H9 (cell line): Measurements from ENCODE around the gene TEKT3. TPM values are rescaled to one million over a fixed set of nuclear protein-coding genes. Genes with fewer than 3 reads are reported as not detected.

Experiments used
- DNase-seq: peaks from one replicate; pipeline ENCODE4 v3.0.0-alpha.2; 2017
- H2AFZ ChIP-seq: one replicate; pipeline ENCODE4 v1.6.1; 2013; ENCODE audit warnings: mild to moderate bottlenecking, low read length, control low read depth, moderate library complexity
- H2AK5ac ChIP-seq: 2 replicates; pipeline ENCODE4 v1.6.1; 2013; ENCODE audit warnings: low read length, control low read depth, mixed read lengths; ENCODE audit not compliant: insufficient read length
- H2BK120ac ChIP-seq: one replicate; pipeline ENCODE4 v1.6.1; 2013; ENCODE audit warnings: low read depth, mild to moderate bottlenecking, low read length, control low read depth, inconsistent platforms; ENCODE audit not compliant: poor library complexity, severe bottlenecking
- H2BK12ac ChIP-seq: 2 replicates; pipeline ENCODE4 v1.6.1; 2013; ENCODE audit warnings: low read length, control low read depth, mixed read lengths, low read depth; ENCODE audit not compliant: insufficient read length
- H2BK15ac ChIP-seq: 2 replicates; pipeline ENCODE4 v1.6.1; 2013; ENCODE audit warnings: low read depth, low read length, control low read depth
- H2BK20ac ChIP-seq: one replicate; pipeline ENCODE4 v1.6.1; 2013; ENCODE audit warnings: low read depth, mild to moderate bottlenecking, low read length, control low read depth, inconsistent platforms; ENCODE audit not compliant: poor library complexity, severe bottlenecking
- H2BK5ac ChIP-seq: 2 replicates; pipeline ENCODE4 v1.6.1; 2013; ENCODE audit warnings: low read length, control low read depth, mixed read lengths; ENCODE audit not compliant: insufficient read length
- H3K14ac ChIP-seq: 2 replicates; pipeline ENCODE4 v1.6.1; 2013; ENCODE audit warnings: low read length, control low read depth; ENCODE audit not compliant: insufficient read depth
- H3K18ac ChIP-seq: 2 replicates; pipeline ENCODE4 v1.6.1; 2013; ENCODE audit warnings: low read depth, mild to moderate bottlenecking, mixed read lengths, low read length, control low read depth; ENCODE audit not compliant: insufficient read length
- H3K23ac ChIP-seq: 2 replicates; pipeline ENCODE4 v1.6.1; 2013; ENCODE audit warnings: low read length, control low read depth, mixed read lengths, low read depth; ENCODE audit not compliant: insufficient read length
- H3K23me2 ChIP-seq: 2 replicates; pipeline ENCODE4 v1.6.1; 2013; ENCODE audit warnings: low read depth, mild to moderate bottlenecking, mixed read lengths, low read length, control low read depth; ENCODE audit not compliant: insufficient read length, poor library complexity, severe bottlenecking
- H3K27ac ChIP-seq: 2 replicates; pipeline ENCODE4 v1.5.1; 2013; ENCODE audit warnings: low read length, control low read depth, mixed read lengths, low read depth; ENCODE audit not compliant: insufficient read length
- H3K27me3 ChIP-seq: 2 replicates; pipeline ENCODE4 v1.6.1; 2013; ENCODE audit warnings: low read length, control low read depth, inconsistent platforms; ENCODE audit not compliant: insufficient read depth
- H3K4ac ChIP-seq: 2 replicates; pipeline ENCODE4 v1.6.1; 2013; ENCODE audit warnings: low read depth, mild to moderate bottlenecking, control low read depth, inconsistent platforms, low read length, moderate library complexity
- H3K4me1 ChIP-seq: 2 replicates; pipeline ENCODE4 v1.6.1; 2013; ENCODE audit warnings: low read length, control low read depth, inconsistent platforms; ENCODE audit not compliant: insufficient read depth
- H3K4me2 ChIP-seq: 2 replicates; pipeline ENCODE4 v1.6.1; 2013; ENCODE audit warnings: low read length, control low read depth, mixed read lengths; ENCODE audit not compliant: insufficient read length, insufficient read depth
- H3K56ac ChIP-seq: 2 replicates; pipeline ENCODE4 v1.6.1; 2013; ENCODE audit warnings: low read depth, mild to moderate bottlenecking, mixed read lengths, low read length, control low read depth; ENCODE audit not compliant: insufficient read length
- H3K79me1 ChIP-seq: 2 replicates; pipeline ENCODE4 v1.6.1; 2013; ENCODE audit warnings: low read depth, mild to moderate bottlenecking, moderate library complexity, low read length, control low read depth, inconsistent platforms; ENCODE audit not compliant: insufficient read depth, poor library complexity, severe bottlenecking
- H3K79me2 ChIP-seq: 2 replicates; pipeline ENCODE4 v1.6.1; 2013; ENCODE audit warnings: low read length, control low read depth, inconsistent platforms; ENCODE audit not compliant: insufficient read depth
- H3K9ac ChIP-seq: 2 replicates; pipeline ENCODE4 v1.6.1; 2013; ENCODE audit warnings: low read length, control low read depth, mixed read lengths; ENCODE audit not compliant: insufficient read length; ENCODE audit errors: extremely low read depth
- H3K9me3 ChIP-seq: one replicate; pipeline ENCODE4 v1.6.1; 2013; ENCODE audit warnings: low read depth, low read length, inconsistent platforms; ENCODE audit not compliant: control insufficient read depth
- H3T11ph ChIP-seq: one replicate; pipeline ENCODE4 v1.6.1; 2013; ENCODE audit warnings: mild to moderate bottlenecking, low read length, control low read depth, inconsistent platforms
- H4K20me1 ChIP-seq: one replicate; pipeline ENCODE4 v1.6.1; 2013; ENCODE audit not compliant: control insufficient read depth, insufficient read length, insufficient read depth
- H4K5ac ChIP-seq: 2 replicates; pipeline ENCODE4 v1.6.1; 2013; ENCODE audit warnings: low read depth, mild to moderate bottlenecking, mixed read lengths, low read length, control low read depth; ENCODE audit not compliant: insufficient read length
- H4K8ac ChIP-seq: replicated peaks from 2 replicates; pipeline ENCODE4 v1.6.1; 2013; ENCODE audit warnings: low read length, control low read depth, mixed read lengths, low read depth; ENCODE audit not compliant: insufficient read length
- H4K91ac ChIP-seq: 2 replicates; pipeline ENCODE4 v1.6.1; 2013; ENCODE audit warnings: low read depth, mild to moderate bottlenecking, moderate library complexity, mixed read lengths, low read length, control low read depth; ENCODE audit not compliant: insufficient read length
- H3K27ac Mint-ChIP-seq, 3 experiments: 2 replicates in 2 of 3; 3 replicates in 1 of 3; pipeline ENCODE4 v1.8.0; 2020 to 2021; ENCODE audit warnings: mixed read lengths in 3 of 3, mild to moderate bottlenecking in 1 of 3, moderate library complexity in 1 of 3
- H3K27me3 Mint-ChIP-seq: 2 replicates; pipeline ENCODE4 v1.8.0; 2021; ENCODE audit warnings: low read depth, mild to moderate bottlenecking, moderate library complexity, mixed read lengths
- H3K36me3 Mint-ChIP-seq, 3 experiments: 2 replicates in 2 of 3; 3 replicates in 1 of 3; pipeline ENCODE4 v1.8.0; 2020 to 2021; ENCODE audit warnings: low read depth in 3 of 3, mixed read lengths in 3 of 3; ENCODE audit not compliant: insufficient read depth in 1 of 3
- H3K4me1 Mint-ChIP-seq, 2 experiments: 2 replicates each; pipeline ENCODE4 v1.8.0; 2020; ENCODE audit warnings: mixed read lengths in 2 of 2
- H3K4me3 Mint-ChIP-seq, 2 experiments: 2 replicates in 1 of 2; 3 replicates in 1 of 2; pipeline ENCODE4 v1.8.0; 2020 to 2021; ENCODE audit warnings: mild to moderate bottlenecking in 2 of 2, mixed read lengths in 2 of 2, moderate library complexity in 1 of 2
- H3K9me3 Mint-ChIP-seq, 2 experiments: 2 replicates in 1 of 2; 3 replicates in 1 of 2; pipeline ENCODE4 v1.8.0; 2020; ENCODE audit warnings: mild to moderate bottlenecking in 2 of 2, mixed read lengths in 2 of 2, moderate library complexity in 1 of 2
- WGBS: extraction: QIAGEN DNeasy Blood & Tissue Kit; methylation state at CpG from one replicate; pipeline ENCODE4 v1.1.7; 2013; ENCODE audit warnings: missing lambda C conversion rate, low lambda C conversion rate, mixed read lengths; ENCODE audit not compliant: insufficient read length; ENCODE audit errors: extremely low coverage; 5-methylcytosine and 5-hydroxymethylcytosine counted together
- total RNA-seq: library from RNA; stranded (reverse); gene quantifications from 2 replicates; pipeline ENCODE4 v1.2.1, GENCODE V29; 2021
- TF ChIP-seq, protein P1 (sequence below): fragments of 200-600 bp; sonication (generic); conservative IDR thresholded peaks from 3 replicates; pipeline ENCODE4 v1.8.0; 2021; ENCODE audit warnings: antibody characterized with exemption, mild to moderate bottlenecking

TEKT3 gene
- total RNA-seq, 1 experiment from 2014 or later: 0.42 TPM

DNA sequence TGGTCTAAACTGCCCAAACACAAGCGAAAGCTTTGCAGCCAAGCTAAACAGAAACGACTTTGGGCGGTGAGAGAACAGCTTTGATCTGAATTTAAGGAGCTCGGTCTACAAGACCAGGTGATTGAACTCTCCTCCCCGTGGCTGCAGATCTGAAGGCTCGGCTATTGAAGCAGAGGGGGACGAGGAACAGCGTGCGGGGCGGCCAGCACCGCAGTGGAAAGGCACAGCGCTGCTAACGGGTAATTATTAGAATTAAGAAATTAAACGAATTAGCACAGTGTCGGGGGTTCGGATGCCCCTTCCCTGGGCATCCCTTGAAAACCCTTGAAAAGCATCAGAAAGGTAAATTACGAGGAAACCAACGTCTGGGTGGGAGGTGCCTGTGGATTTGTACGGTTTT is 431 bp downstream of the TEKT3 start:
- Histone ChIP-seq H2AK5ac (no peak overlapping the region), H2AFZ (peak overlapping the region; percentile 1), H3K14ac (no peak overlapping the region), H3K9ac (no peak overlapping the region), H2BK20ac (no peak overlapping the region), H4K5ac (no peak overlapping the region), H3K4me2 (peak overlapping the region; percentile 86), H3K23me2 (peaks cover 6% of the 10 kb centered on the region), H4K91ac (no peak overlapping the region), H3K9me3 (no peaks in the 10 kb centered on the region), H3K23ac (no peak overlapping the region), H3K79me2 (no peaks in the 10 kb centered on the region), H3K79me1 (no peaks in the 10 kb centered on the region), H3K18ac (no peak overlapping the region), H4K20me1 (no peaks in the 10 kb centered on the region), H4K8ac (no peak overlapping the region), H3K4me1 (no peaks in the 10 kb centered on the region), H3K4ac (no peak overlapping the region), H3K56ac (no peak overlapping the region), H3T11ph (no peak overlapping the region), H2BK5ac (no peak overlapping the region), H2BK12ac (no peak overlapping the region), H3K27ac (no peak overlapping the region), H3K27me3 (no peaks in the 10 kb centered on the region), H2BK120ac (no peak overlapping the region), H2BK15ac (no peak overlapping the region)
- H3K4me3 Mint-ChIP-seq: peak overlapping the region; percentile 84 to 91
- TF ChIP-seq, protein P1, sequence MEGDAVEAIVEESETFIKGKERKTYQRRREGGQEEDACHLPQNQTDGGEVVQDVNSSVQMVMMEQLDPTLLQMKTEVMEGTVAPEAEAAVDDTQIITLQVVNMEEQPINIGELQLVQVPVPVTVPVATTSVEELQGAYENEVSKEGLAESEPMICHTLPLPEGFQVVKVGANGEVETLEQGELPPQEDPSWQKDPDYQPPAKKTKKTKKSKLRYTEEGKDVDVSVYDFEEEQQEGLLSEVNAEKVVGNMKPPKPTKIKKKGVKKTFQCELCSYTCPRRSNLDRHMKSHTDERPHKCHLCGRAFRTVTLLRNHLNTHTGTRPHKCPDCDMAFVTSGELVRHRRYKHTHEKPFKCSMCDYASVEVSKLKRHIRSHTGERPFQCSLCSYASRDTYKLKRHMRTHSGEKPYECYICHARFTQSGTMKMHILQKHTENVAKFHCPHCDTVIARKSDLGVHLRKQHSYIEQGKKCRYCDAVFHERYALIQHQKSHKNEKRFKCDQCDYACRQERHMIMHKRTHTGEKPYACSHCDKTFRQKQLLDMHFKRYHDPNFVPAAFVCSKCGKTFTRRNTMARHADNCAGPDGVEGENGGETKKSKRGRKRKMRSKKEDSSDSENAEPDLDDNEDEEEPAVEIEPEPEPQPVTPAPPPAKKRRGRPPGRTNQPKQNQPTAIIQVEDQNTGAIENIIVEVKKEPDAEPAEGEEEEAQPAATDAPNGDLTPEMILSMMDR: no peak
- WGBS: no CpG with 5 or more reads among the region's 19 CpGs
- H3K36me3 Mint-ChIP-seq: peaks cover 1 to 12% (median 2%) of the 10 kb centered on the region in 3 experiments; a peak in 4 of 7 replicates
- H3K9me3 Mint-ChIP-seq: peaks cover 4 to 6% of the 10 kb centered on the region in 2 experiments; a peak in 4 of 5 replicates
- H3K27me3 Mint-ChIP-seq: peaks cover 64% of the 10 kb centered on the region
- H3K27ac Mint-ChIP-seq: no peak overlapping the region
- H3K4me1 Mint-ChIP-seq: peaks cover 8 to 10% of the 10 kb centered on the region in 2 experiments; a peak in 3 of 4 replicates
- DNase-seq: no peak
